LHCN-M2 (cell line): ENCODE data around the gene EPB41L1. TPM values are rescaled to one million over a fixed set of nuclear protein-coding genes. Genes with fewer than 3 reads are reported as not detected.

ENCODE experiments used
- DNase-seq: peaks from one replicate; pipeline ENCODE4 v3.0.0-alpha.2; 2012; ENCODE audit warnings: low read depth
- total RNA-seq: library from RNA; depleted of rRNA; stranded (reverse); fragments of >200 nt; gene quantifications from 2 replicates; pipeline ENCODE4 v1.2.3, GENCODE V29; 2014

The EPB41L1 gene
- total RNA-seq, 1 experiment from 2014 or later: 12.1 TPM

DNA sequence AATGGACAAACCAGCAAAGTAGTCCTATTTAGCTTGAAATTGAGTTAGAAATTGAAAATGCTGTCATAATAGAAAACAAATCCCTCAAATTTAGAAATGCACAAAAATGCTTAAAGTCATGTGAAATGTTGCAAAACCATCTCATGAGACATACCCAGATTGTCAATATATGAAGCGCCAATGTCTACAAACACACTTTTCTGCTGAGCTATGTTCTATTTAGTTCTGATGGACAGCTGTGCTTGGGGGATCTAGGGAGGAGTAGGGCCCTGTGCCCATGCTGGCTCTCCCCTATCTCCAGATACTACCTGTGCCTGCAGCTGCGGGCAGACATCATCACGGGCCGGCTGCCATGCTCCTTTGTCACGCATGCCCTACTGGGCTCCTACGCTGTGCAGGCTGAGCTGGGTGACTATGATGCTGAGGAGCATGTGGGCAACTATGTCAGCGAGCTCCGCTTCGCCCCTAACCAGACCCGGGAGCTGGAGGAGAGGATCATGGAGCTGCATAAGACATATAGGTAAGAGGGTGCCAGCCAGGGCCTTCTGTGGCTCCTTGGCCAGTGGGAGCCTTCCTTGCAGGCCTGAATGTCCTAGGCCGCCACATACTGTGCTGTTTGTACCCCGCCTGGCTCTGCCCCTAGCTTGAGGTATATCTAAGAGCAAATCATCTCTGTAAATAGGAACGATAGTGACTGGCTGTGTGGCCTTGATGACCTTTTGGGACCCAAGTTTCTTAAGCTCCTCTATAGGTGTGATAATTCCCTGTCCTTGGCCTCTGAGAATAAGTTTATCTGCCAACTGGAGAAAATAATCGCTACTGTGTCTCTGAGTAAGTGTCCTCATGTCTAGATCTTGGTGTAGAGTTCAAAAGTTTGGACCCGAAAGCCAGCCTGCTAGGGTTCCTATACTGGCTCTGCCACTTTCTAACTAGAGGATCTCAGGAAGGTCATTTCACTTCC, 30.6 kb downstream of the EPB41L1 start:
- no peak for DNase-seq

GRCh38 chr20:36193977-36194712, 39.6 kb downstream of the EPB41L1 start:
- DNase-seq: no peak

- no peak for DNase-seq
These were observed 42.1 kb downstream of the EPB41L1 start for GRCh38 chr20:36196676-36197075.

DNA sequence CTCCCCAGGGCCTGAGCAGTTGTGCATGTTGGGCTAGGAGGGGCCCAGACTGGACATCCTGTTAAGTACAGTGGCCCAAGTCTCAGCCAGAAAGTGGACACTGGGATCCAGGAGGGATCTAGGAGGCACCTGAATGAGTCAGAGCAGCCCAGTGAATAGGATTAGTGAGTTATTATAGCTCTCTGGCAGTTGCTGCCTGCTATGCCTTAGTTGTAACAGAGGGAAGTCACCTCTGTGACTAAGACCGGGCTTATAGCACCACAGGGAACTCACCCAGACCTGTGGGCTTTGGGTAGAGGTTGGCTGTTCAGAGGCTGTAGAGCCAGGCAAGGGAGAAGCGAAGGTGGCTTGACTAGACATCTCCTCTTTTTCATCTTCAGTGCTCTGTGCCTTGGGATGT, 42.7 kb downstream of the EPB41L1 start:
- DNase-seq: no peak

GRCh38 chr20:36199345-36200257, 45.1 kb downstream of the EPB41L1 start:
- peak; percentile 65 for DNase-seq

GRCh38 chr20:36200451-36200850, 45.9 kb downstream of the EPB41L1 start:
- no peak for DNase-seq

DNA sequence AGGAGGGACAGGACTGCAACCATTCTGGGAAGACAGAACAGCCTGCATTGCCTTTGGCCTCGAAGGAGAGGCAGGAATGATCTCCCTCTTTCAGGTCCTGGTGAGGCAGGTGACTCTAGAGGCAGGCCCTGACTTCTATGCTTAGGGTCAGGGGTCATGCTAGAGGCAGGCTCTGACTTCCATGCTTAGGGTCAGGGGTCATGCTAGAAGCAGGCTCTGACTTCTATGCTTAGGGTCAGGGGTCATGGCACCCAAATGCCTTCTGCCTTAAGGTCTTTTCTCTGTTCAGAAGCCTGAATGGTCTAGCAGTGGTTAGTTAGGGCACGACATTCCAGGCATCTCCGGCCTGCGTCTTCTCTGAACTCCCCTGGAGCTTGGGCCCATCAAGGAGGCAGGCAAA, 46.7 kb downstream of the EPB41L1 start:
- no peak for DNase-seq

- peak; percentile 68 for DNase-seq
These were observed 48.4 kb downstream of the EPB41L1 start for GRCh38 chr20:36202891-36203338.

GRCh38 chr20:36203861-36204260, 49.3 kb downstream of the EPB41L1 start:
- no peak for DNase-seq

DNA sequence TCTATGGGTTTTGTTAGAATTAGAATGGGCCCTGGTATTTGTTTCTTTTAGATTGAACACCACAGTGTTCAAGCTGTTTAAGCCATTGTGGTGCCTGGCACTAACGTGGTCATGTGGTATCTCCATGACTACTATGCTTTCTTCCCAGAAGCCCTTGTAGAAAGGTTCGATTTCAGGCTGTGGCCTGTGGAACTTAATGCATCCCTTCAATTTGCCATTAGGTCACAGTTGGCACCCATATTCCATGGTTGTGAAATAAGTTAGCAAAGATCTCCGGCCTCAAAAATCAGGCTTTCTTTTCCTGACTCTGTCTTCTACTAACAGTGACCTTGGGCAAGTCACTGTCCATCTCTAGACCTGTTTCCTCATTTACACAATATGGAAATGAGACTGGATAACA, 50.5 kb downstream of the EPB41L1 start:
- DNase-seq: no peak

GRCh38 chr20:36206068-36206467, 51.5 kb downstream of the EPB41L1 start:
- no peak for DNase-seq

DNA sequence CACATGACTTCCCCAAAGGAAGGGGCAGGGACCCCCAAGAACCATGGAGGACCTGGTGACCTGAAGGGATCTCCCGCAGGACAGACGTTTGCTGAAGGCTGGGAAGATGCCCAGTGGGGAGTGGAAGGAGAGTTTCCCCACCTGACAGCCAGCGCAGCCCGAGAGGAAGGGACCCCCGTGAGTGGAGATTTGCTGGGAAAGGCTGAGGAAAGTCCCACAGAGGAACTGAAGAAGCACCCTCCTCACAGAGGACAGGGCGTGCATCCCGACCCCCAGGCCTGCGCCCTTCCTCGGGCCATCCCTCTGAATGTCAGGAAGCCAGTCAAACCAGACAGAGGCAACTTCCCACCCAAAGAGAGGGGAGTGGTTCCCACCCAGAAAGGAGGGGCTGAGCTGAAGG, 52.1 kb downstream of the EPB41L1 start:
- no peak for DNase-seq

DNA sequence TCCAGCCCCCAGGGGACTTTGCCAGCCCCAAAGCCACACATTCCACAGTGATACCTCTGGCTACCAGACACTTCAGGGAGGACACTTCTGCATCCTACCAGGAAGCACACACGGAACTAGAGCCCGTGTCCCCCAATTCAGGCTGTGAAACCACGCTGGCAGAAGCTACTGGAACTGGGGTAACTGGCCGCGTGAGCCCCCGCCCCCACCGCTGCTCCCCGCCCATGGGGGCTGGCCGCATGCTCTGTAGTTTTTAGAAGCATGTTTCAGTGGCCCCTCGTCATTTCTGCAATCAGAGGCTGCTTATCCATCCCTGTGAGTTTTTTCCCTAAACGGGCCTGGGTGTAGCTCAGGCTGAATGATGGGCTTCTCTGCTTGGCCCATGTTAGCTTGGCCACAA, 53.1 kb downstream of the EPB41L1 start:
- DNase-seq: no peak

DNA sequence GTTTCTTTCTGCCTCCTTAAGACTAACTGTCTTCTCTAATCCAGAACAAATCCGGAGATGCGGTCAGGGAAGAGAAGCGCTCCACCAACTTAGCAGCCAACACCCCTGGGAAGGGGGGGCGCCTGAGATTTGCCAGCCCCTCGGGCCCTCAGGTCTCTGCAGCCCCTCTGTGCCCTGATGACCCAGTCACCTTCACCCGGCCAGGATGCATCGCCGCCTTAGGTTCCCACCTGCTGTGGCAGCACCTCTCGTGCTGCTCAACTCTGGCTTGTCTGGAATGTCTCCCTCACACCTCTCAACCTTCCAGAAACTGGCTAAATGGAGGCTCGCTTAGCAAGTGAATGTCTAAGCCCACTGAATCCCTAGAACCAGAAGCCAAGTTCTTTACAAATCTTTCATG, 53.7 kb downstream of the EPB41L1 start:
- no peak for DNase-seq

DNA sequence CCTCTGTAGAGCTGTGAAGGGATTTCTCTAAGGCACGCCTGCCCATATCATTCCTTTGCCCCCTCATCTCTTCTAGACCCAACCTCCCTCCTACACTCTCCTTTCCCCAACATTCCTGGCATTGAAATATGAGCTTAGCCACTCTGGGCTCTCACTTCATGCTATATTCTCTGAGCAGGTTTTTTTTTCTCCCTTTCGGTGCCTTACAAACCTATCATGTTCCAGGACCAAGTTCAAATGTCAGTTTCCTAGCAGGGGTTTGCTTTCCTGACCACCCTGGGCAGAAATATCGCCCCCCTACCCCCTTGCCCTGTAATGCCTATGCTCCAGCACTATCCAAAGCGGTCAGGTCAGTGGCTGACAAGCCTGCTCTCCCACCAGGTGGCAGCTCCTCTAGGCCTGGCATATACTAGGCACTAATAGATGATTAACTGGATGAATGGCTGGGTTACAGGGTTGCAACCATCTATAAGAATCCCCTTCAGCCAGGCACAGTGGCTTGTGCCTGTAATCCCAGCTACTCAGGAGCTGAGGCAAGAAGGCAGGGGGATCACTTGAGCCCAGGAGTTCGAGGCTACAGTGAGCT, 56.0 kb downstream of the EPB41L1 start:
- DNase-seq: no peak

DNA sequence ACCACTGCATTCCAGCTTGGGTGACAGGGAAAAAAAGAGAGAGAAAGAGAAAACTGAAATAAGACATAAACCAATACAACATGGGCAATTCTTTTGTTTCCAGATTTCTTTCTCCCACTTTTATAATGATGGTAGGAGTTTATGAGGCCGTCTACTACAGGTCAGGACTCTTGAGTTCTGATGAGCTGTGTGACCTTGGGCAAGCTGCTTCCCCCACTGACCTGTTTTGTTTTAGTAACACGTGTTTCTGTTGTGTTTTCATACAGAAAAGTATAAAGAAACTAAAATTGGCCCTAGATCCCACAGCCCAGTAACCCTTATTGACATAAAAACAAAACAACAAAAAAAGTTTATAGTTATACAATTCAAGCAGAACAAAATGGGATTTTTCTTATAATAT, 58.8 kb downstream of the EPB41L1 start:
- no peak for DNase-seq

- peak; percentile 19 for DNase-seq
These were observed 60.2 kb downstream of the EPB41L1 start for GRCh38 chr20:36214684-36215256.

DNA sequence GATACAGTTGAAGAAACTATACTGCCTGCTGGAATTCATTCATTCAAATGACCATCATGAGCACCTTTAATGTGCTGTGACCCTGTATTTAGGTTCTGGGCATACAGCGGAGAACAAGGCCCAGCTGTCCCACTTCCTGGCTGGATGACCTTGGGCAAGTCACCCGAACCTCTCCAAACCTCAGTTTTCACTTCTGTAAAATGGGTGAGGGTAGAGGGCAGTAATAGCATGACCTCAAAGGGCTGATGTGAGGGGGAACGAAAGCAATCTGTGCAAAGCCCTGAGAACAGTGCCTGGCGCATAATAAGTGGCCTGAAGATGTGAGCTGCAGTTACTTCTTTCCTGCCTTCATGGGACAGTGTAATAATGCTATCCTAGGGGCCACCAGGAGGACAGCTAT, 61.2 kb downstream of the EPB41L1 start:
- DNase-seq: no peak

DNA sequence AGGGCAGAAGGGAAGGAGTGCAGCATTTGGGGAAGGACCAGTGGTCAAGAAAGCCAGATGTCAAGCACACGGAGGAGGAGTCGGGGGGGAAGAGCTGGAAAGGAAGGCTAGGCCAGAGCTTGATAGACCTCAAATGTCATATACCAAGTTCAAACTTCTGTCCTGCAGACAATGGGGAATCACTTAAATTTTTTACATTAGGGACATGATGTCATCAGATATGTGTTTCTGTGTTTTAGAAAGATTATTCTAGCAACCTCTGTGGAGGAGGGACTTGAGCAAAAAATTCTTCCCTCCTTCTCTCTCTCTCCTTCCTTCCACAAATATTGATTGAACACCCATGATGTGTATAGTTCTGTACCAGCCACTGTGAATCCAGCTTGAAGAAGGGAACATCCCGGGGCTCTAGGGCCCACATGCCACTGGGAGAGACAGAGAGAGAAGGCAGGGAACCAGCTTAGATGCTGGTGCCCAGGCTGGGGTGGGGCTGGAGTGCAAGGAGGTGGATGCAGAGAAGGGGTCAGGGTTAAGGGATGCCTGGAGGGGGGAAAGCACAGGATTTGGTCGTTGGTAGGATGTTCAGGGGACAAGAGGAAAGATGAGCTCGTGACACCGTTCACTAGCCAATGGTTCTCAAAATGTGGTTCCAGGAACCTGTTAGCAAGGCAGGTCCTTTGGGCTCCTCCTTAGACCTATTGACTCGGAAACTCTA, 61.9 kb downstream of the EPB41L1 start:
- DNase-seq: no peak

- no peak for DNase-seq
These were observed 62.7 kb downstream of the EPB41L1 start for GRCh38 chr20:36217226-36217625.
